ENCODE data around the gene CCDC146. TPM values are rescaled to one million over a fixed set of nuclear protein-coding genes. Genes with fewer than 3 reads are reported as not detected.

The CCDC146 gene
- total and polyA plus RNA-seq, 2 of the 8 experiments (the other 6 are each of a cell fraction or from before 2014, with no cell fraction given), result 0.88 to 2.4 TPM

DNA sequence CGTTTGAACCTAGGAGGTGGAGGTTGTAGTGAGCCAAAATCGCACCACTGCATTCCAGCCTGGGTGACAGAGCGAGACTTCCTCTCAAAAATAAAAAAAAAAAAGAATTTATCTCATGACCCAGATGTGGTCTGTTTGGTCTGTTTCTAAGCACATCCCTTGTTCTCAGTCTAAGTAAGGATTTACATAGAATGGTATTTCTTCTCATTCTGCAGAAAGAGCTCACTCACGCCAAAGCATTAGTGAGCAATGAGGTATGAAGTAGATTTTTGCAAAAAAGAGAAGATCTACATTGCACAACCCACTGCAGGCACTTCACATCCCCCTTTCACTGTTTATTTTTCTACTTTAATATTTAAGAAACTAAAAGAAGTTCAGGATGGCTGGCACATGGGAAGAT, 153.7 kb downstream of the CCDC146 start:
- Histone ChIP-seq H2BK120ac (replicated peaks; ENCODE audit: low read depth, low read length) (no peak overlapping the region), H2AK5ac (ENCODE audit: low read depth, low read length) (no peak overlapping the region), H4K20me1 (replicated peaks in 1 of 2; ENCODE audit: control insufficient read depth in 1 of 2, insufficient read depth in 2 of 2, low read length in 2 of 2) (no peaks in the 10 kb centered on the region), H3K27ac (ENCODE audit: low read depth, low read length) (no peak overlapping the region), H2BK5ac (ENCODE audit: low read depth, low read length) (no peak overlapping the region), H3K14ac (ENCODE audit: insufficient read length) (no peak overlapping the region), H3K4ac (replicated peaks; ENCODE audit: insufficient read length, low read depth, low read length) (no peak overlapping the region), H4K8ac (ENCODE audit: extremely low read depth, insufficient read depth, low read length) (no peak overlapping the region), H2BK15ac (ENCODE audit: low read length) (no peak overlapping the region), H3K56ac (replicated peaks; ENCODE audit: insufficient read length, low read depth, low read length) (no peak overlapping the region), H2AFZ (ENCODE audit: low read length) (no peak overlapping the region), H4K91ac (replicated peaks; ENCODE audit: insufficient read length, low read length) (no peak overlapping the region), H3K18ac (ENCODE audit: extremely low read depth, low read length) (no peak overlapping the region), H3K23ac (ENCODE audit: insufficient read length) (no peak overlapping the region), H3K79me1 (ENCODE audit: low read depth, low read length) (no peaks in the 10 kb centered on the region), H3K4me1 (replicated peaks in 1 of 4; ENCODE audit: control insufficient read depth in 3 of 4, insufficient read depth in 4 of 4, low read length in 3 of 4) (no peaks in the 10 kb centered on the region), H3K36me3 (ENCODE audit: control insufficient read depth in 2 of 4, insufficient read depth in 4 of 4, low read length in 3 of 4) (no peaks in the 10 kb centered on the region), H3K23me2 (ENCODE audit: low read depth, low read length) (no peaks in the 10 kb centered on the region), H2BK12ac (ENCODE audit: low read depth, low read length) (no peak overlapping the region), H3K9ac (replicated peaks in 1 of 4; ENCODE audit: extremely low read depth in 1 of 4, low read depth in 3 of 4, low read length in 3 of 4) (no peak overlapping the region), H2BK20ac (ENCODE audit: low read length) (no peak overlapping the region), H3K9me3 (ENCODE audit: insufficient read depth in 2 of 2, low read depth in 1 of 2, low read length in 1 of 2) (no peaks in the 10 kb centered on the region), H3K27me3 (replicated peaks in 1 of 4; ENCODE audit: control insufficient read depth in 3 of 4, extremely low read depth in 1 of 4, insufficient read depth in 3 of 4, low read length in 3 of 4) (no peaks in the 10 kb centered on the region), H3K4me2 (ENCODE audit: insufficient read depth in 1 of 2, low read depth in 2 of 2, low read length in 2 of 2) (no peak overlapping the region), H4K5ac (ENCODE audit: insufficient read length, low read depth, low read length) (no peak overlapping the region), H3K79me2 (ENCODE audit: control insufficient read depth in 1 of 2, insufficient read depth in 2 of 2, low read length in 2 of 2) (no peaks in the 10 kb centered on the region), H3K4me3 (ENCODE audit: extremely low read depth in 1 of 4, insufficient read depth in 2 of 4, low read depth in 3 of 4, low read length in 4 of 4) (no peak overlapping the region)
- DNase-seq (ENCODE audit: low read depth in 1 of 2, low spot score in 2 of 2), result no peak
- CTCF ChIA-PET (ENCODE audit: partially characterized antibody), result interaction anchor here (0.6 kb wide), 1 partner anchor 194 kb away, joined by 3 read pairs; no protein-coding TSS in a partner anchor
- 65% methylated on average over 4 of the region's 4 CpGs; no CpG with 5 or more reads in 1 of the 2 experiments for WGBS, 2 experiments (ENCODE audit: extremely low coverage in 1 of 2, insufficient coverage in 1 of 2, insufficient read length in 1 of 2, insufficient replicate concordance in 2 of 2, low coverage in 1 of 2, low lambda C conversion rate in 2 of 2, missing lambda C conversion rate in 1 of 2)
- no peak for FAIRE-seq
- POLR2A ChIA-PET (ENCODE audit: partially characterized antibody), result no interaction called here
- TF ChIP-seq GABPA (IDR thresholded peaks at IDR 0.05; ENCODE audit: borderline replicate concordance, insufficient read depth, low read length) (no peak), ATF3 (IDR thresholded peaks at IDR 0.05; ENCODE audit: insufficient read depth, low read depth, low read length) (no peak), HDAC2 (IDR thresholded peaks at IDR 0.05; ENCODE audit: borderline replicate concordance in 1 of 2, low read depth in 2 of 2, low read length in 2 of 2) (no peak), TAF1 (IDR thresholded peaks at IDR 0.05; ENCODE audit: low read depth, low read length) (no peak), TEAD4 (IDR thresholded peaks at IDR 0.05; ENCODE audit: low read depth, low read length) (no peak), ZNF274 (IDR thresholded peaks at IDR 0.05; ENCODE audit: borderline replicate concordance, extremely low read depth, low read length) (no peak), BRCA1 (IDR thresholded peaks at IDR 0.05; ENCODE audit: low read depth, low read length) (no peak), JUND (IDR thresholded peaks at IDR 0.05; ENCODE audit: low read length) (no peak), POLR2A (IDR thresholded peaks at IDR 0.05; ENCODE audit: control extremely low read depth in 1 of 2, low read depth in 2 of 2, low read length in 2 of 2) (no peak), MAFK (IDR thresholded peaks at IDR 0.05; ENCODE audit: low read depth, low read length) (no peak)
- TF ChIP-seq, protein P1, sequence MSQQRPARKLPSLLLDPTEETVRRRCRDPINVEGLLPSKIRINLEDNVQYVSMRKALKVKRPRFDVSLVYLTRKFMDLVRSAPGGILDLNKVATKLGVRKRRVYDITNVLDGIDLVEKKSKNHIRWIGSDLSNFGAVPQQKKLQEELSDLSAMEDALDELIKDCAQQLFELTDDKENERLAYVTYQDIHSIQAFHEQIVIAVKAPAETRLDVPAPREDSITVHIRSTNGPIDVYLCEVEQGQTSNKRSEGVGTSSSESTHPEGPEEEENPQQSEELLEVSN (IDR thresholded peaks at IDR 0.05), result no peak

Data from H1 (cell line).